HCT116 (cell line): ENCODE results near the gene HNRNPAB. TPM values are rescaled to one million over a fixed set of nuclear protein-coding genes. Genes with fewer than 3 reads are reported as not detected.

Experiments used
- ATAC-seq: fragments of 200-7000 bp; cut with Tn5 transposase; 2 replicates; pipeline ENCODE4 v1.9.1; 2020; ENCODE audit warnings: mild to moderate bottlenecking, moderate library complexity
- BruUV-seq: library from RNA; stranded (reverse); fragments of 400-500 nt; replicated peaks from 2 replicates; lab custom pipeline; 2021; lab: Mats Ljungman, UMichigan
- CTCF ChIA-PET: fragments of 300-600 bp; sonication (Branson Sonifier 250); formaldehyde crosslinking; loops from one replicate; lab custom pipeline; 2021; ENCODE audit warnings: antibody characterized with exemption; lab: Charles Lee
- POLR2A ChIA-PET: fragments of 300-600, 350-600 bp; sonication (Branson Sonifier 250); formaldehyde crosslinking; loops from one replicate; lab custom pipeline; 2021; ENCODE audit warnings: antibody characterized with exemption; lab: Charles Lee
- RAD21 ChIA-PET, 2 experiments: fragments of 300-600 bp; sonication (Branson Sonifier 250); formaldehyde crosslinking; loops; one replicate each; lab custom pipeline; 2023; ENCODE audit warnings: low total read pairs in 2 of 2; ENCODE audit not compliant: uncharacterized antibody in 2 of 2, unreplicated experiment in 2 of 2, low non-redundant PET in 1 of 2; lab: Charles Lee
- DNase-seq: peaks from one replicate; pipeline ENCODE4 v3.0.0-alpha.2; 2010; ENCODE audit warnings: low read depth, low spot score
- H2AFZ ChIP-seq: fragments of 200-600 bp; shearing (Covaris generic), sonication (generic); 2 replicates; pipeline ENCODE4 v1.6.1; 2017; ENCODE audit warnings: low read depth, mixed run types, mixed read lengths, antibody characterized with exemption, low read length; ENCODE audit not compliant: poor library complexity, severe bottlenecking
- H3K27ac ChIP-seq: 2 replicates; pipeline ENCODE4 v1.5.1; 2012; ENCODE audit warnings: low read depth, low read length
- H3K27me3 ChIP-seq: fragments of 200-600 bp; sonication (generic); 2 replicates; pipeline ENCODE4 v1.6.1; 2016; ENCODE audit warnings: mixed run types, low read length, mixed read lengths; ENCODE audit not compliant: insufficient read depth
- H3K36me3 ChIP-seq, 2 experiments: fragments of 200-500 bp in 1 of 2; fragments of 200-600 bp in 1 of 2; sonication (Bioruptor generic) in 1 of 2; sonication (generic) in 1 of 2; 2 replicates each; pipeline versions ENCODE4 v1.5.1 to v1.6.1; 2014 to 2016; ENCODE audit warnings: low read length in 2 of 2, inconsistent platforms in 1 of 2, mixed read lengths in 1 of 2, mixed run types in 1 of 2; ENCODE audit not compliant: insufficient read depth in 2 of 2, control insufficient read depth in 1 of 2
- H3K4me1 ChIP-seq, 2 experiments: fragments of 200-600 bp in 1 of 2; sonication (generic) in 1 of 2; 2 replicates each; pipeline versions ENCODE4 v1.5.1 to v1.6.1; 2012 to 2017; ENCODE audit warnings: low read length in 2 of 2, inconsistent platforms in 1 of 2, mild to moderate bottlenecking in 1 of 2, mixed read lengths in 1 of 2, mixed run types in 1 of 2, moderate library complexity in 1 of 2; ENCODE audit not compliant: insufficient read depth in 2 of 2, control insufficient read depth in 1 of 2
- H3K4me2 ChIP-seq: fragments of 200-600 bp; sonication (generic); 2 replicates; pipeline ENCODE4 v1.6.1; 2017; ENCODE audit warnings: mixed run types, low read length, mixed read lengths
- H3K4me3 ChIP-seq, 2 experiments: fragments of 200-600 bp in 1 of 2; sonication (generic) in 1 of 2; replicated peaks in 1 of 2; 2 replicates each; pipeline ENCODE4 v1.5.1; 2011 to 2016; ENCODE audit warnings: low read length in 2 of 2, control low read depth in 1 of 2, low read depth in 1 of 2, mild to moderate bottlenecking in 1 of 2, mixed read lengths in 1 of 2, mixed run types in 1 of 2
- H3K79me2 ChIP-seq: fragments of 200-600 bp; sonication (generic); 2 replicates; pipeline ENCODE4 v1.6.1; 2017; ENCODE audit warnings: mild to moderate bottlenecking, mixed run types, low read length, moderate library complexity, mixed read lengths; ENCODE audit not compliant: insufficient read depth
- H3K9ac ChIP-seq: fragments of 200-600 bp; sonication (generic); 2 replicates; pipeline ENCODE4 v1.6.1; 2016; ENCODE audit warnings: low read length, mixed read lengths
- H3K9me2 ChIP-seq: fragments of 200-600 bp; sonication (generic), shearing (Covaris generic); 2 replicates; pipeline ENCODE4 v1.6.1; 2017; ENCODE audit warnings: mixed run types, mild to moderate bottlenecking, moderate library complexity; ENCODE audit not compliant: insufficient read depth
- H3K9me3 ChIP-seq, 2 experiments: fragments of 200-500 bp in 1 of 2; fragments of 200-600 bp in 1 of 2; sonication (Bioruptor generic) in 1 of 2; sonication (generic) in 1 of 2; 2 replicates each; pipeline ENCODE4 v1.6.1; 2014 to 2017; ENCODE audit warnings: low read length in 2 of 2, mixed read lengths in 2 of 2, inconsistent platforms in 1 of 2, low read depth in 1 of 2, mild to moderate bottlenecking in 1 of 2, mixed run types in 1 of 2, moderate library complexity in 1 of 2; ENCODE audit not compliant: control insufficient read depth in 1 of 2, insufficient read depth in 1 of 2
- H4K20me1 ChIP-seq: fragments of 200-600 bp; sonication (generic), shearing (Covaris generic); 2 replicates; pipeline ENCODE4 v1.6.1; 2017; ENCODE audit warnings: mixed run types, mild to moderate bottlenecking, moderate library complexity; ENCODE audit not compliant: insufficient read depth
- ATF3 ChIP-seq: IDR thresholded peaks from 2 replicates; pipeline ENCODE4 v1.6.1; 2012
- CBX3 ChIP-seq: IDR thresholded peaks from 2 replicates; pipeline ENCODE4 v1.6.1; 2012; ENCODE audit warnings: low read depth
- CEBPB ChIP-seq: IDR thresholded peaks from 2 replicates; pipeline ENCODE4 v1.6.1; 2012; ENCODE audit warnings: low read depth
- CTCF ChIP-seq, 3 experiments: fragments of 200-600 bp in 1 of 3; sonication (generic) in 1 of 3; IDR thresholded peaks in 2 of 3; conservative IDR thresholded peaks in 1 of 3; 2 replicates each; pipeline ENCODE4 v1.5.1; 2012 to 2017; ENCODE audit warnings: low read depth in 2 of 3, low read length in 2 of 3, antibody characterized with exemption in 1 of 3, borderline replicate concordance in 1 of 3, control low read depth in 1 of 3, mild to moderate bottlenecking in 1 of 3, mixed read lengths in 1 of 3, mixed run types in 1 of 3, moderate library complexity in 1 of 3; ENCODE audit not compliant: insufficient read depth in 1 of 3
- EGR1 ChIP-seq: IDR thresholded peaks from 2 replicates; pipeline ENCODE4 v1.6.1; 2012; ENCODE audit warnings: low read depth
- ELF1 ChIP-seq: IDR thresholded peaks from 2 replicates; pipeline ENCODE4 v1.6.1; 2012; ENCODE audit warnings: low read depth, borderline replicate concordance
- EZH2phosphoT487 ChIP-seq: fragments of 200-600 bp; IDR thresholded peaks from 2 replicates; pipeline ENCODE4 v1.6.1; 2018; ENCODE audit warnings: antibody characterized with exemption, borderline replicate concordance
- FOSL1 ChIP-seq: IDR thresholded peaks from 2 replicates; pipeline ENCODE4 v1.6.1; 2012; ENCODE audit warnings: low read depth
- JUND ChIP-seq: IDR thresholded peaks from 2 replicates; pipeline ENCODE4 v1.6.1; 2012
- POLR2AphosphoS5 ChIP-seq: IDR thresholded peaks from 2 replicates; pipeline ENCODE4 v1.6.1; 2011; ENCODE audit warnings: mild to moderate bottlenecking, low read depth, low read length, moderate library complexity
- RAD21 ChIP-seq: IDR thresholded peaks from 2 replicates; pipeline ENCODE4 v1.6.1; 2012; ENCODE audit warnings: low read depth, mild to moderate bottlenecking
- SIN3A ChIP-seq: IDR thresholded peaks from 2 replicates; pipeline ENCODE4 v1.6.1; 2012; ENCODE audit warnings: low read depth
- SP1 ChIP-seq: IDR thresholded peaks from 2 replicates; pipeline ENCODE4 v1.6.1; 2012; ENCODE audit warnings: low read depth
- SRF ChIP-seq: IDR thresholded peaks from 2 replicates; pipeline ENCODE4 v1.6.1; 2012; ENCODE audit warnings: low read depth
- TCF7L2 ChIP-seq: IDR thresholded peaks from 2 replicates; pipeline ENCODE4 v1.7.0; 2011; ENCODE audit warnings: borderline replicate concordance, inconsistent platforms; ENCODE audit not compliant: insufficient read depth, insufficient read length; ENCODE audit errors: extremely low read depth
- YY1 ChIP-seq: IDR thresholded peaks from 2 replicates; pipeline ENCODE4 v1.6.1; 2011; ENCODE audit warnings: low read length, low read depth, moderate library complexity, mild to moderate bottlenecking; ENCODE audit not compliant: insufficient replicate concordance; ENCODE audit errors: extremely low read depth
- ZNF274 ChIP-seq: fragments of 200-500 bp; sonication (Bioruptor generic); IDR thresholded peaks from 2 replicates; pipeline ENCODE4 v1.6.1; 2014; ENCODE audit warnings: mild to moderate bottlenecking, low read depth, low read length, inconsistent platforms
- intact Hi-C: fragments of 100-400 bp; cut with micrococcal nuclease; formaldehyde crosslinking; loops from 2 replicates; pipeline ENCODE4 v1.10.0; 2022
- total RNA-seq: library from RNA; stranded (reverse); gene quantifications from one replicate; pipeline ENCODE4 v1.2.1, GENCODE V29; 2021; ENCODE audit not compliant: unreplicated experiment
- TF ChIP-seq, protein P1 (sequence below): IDR thresholded peaks from 2 replicates; pipeline ENCODE4 v1.6.1; 2011; ENCODE audit warnings: mild to moderate bottlenecking, low read length, moderate library complexity; ENCODE audit not compliant: insufficient replicate concordance; ENCODE audit errors: extremely low read depth
- TF ChIP-seq, protein P2 (sequence below): IDR thresholded peaks from 2 replicates; pipeline ENCODE4 v1.6.1; 2012

HNRNPAB gene
- total RNA-seq, 1 experiment from 2014 or later = 273 TPM

GRCh38 chr5:178187014-178187413, 17.3 kb upstream of the HNRNPAB start, which contains the start of gene GMCL2:
Gene GMCL2, minus strand, starts transcription at chr5:178187371. Its CDS starts 72 bp downstream, at chr5:178187299.
- H3K9ac ChIP-seq = no peak within 1 kb of the TSS
- ATAC-seq (no peak), DNase-seq (no peak)
- no peak within 1 kb of the TSS for H3K27ac ChIP-seq
- CTCF ChIA-PET = interaction anchor here (0.9 kb wide), 1 partner anchor 10 kb away, joined by 3 read pairs; no protein-coding TSS in a partner anchor
- no peaks in the 10 kb centered on the region for H3K9me2 ChIP-seq
- H3K4me2 ChIP-seq = no peak within 1 kb of the TSS
- TF ChIP-seq SP1 = no peak
- no peak for TF ChIP-seq EZH2phosphoT487
- no peak for TF ChIP-seq CBX3
- TF ChIP-seq, protein P1, sequence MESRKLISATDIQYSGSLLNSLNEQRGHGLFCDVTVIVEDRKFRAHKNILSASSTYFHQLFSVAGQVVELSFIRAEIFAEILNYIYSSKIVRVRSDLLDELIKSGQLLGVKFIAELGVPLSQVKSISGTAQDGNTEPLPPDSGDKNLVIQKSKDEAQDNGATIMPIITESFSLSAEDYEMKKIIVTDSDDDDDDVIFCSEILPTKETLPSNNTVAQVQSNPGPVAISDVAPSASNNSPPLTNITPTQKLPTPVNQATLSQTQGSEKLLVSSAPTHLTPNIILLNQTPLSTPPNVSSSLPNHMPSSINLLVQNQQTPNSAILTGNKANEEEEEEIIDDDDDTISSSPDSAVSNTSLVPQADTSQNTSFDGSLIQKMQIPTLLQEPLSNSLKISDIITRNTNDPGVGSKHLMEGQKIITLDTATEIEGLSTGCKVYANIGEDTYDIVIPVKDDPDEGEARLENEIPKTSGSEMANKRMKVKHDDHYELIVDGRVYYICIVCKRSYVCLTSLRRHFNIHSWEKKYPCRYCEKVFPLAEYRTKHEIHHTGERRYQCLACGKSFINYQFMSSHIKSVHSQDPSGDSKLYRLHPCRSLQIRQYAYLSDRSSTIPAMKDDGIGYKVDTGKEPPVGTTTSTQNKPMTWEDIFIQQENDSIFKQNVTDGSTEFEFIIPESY = no peak
- no peak for TF ChIP-seq ATF3
- TF ChIP-seq, protein P2, sequence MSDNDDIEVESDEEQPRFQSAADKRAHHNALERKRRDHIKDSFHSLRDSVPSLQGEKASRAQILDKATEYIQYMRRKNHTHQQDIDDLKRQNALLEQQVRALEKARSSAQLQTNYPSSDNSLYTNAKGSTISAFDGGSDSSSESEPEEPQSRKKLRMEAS = no peak
- no peak for TF ChIP-seq JUND
- TF ChIP-seq SIN3A = no peak
- no peak for TF ChIP-seq ZNF274
- TF ChIP-seq POLR2AphosphoS5 = no peak
- TF ChIP-seq RAD21 = no peak
- TF ChIP-seq EGR1 = no peak
- no peak for TF ChIP-seq SRF
- no peak for TF ChIP-seq ELF1
- no peak for TF ChIP-seq YY1
- TF ChIP-seq TCF7L2 = no peak
- TF ChIP-seq CEBPB = no peak
- TF ChIP-seq CTCF (IDR thresholded peaks at IDR 0.05 in 2 of 3, conservative IDR thresholded peaks at IDR 0.05 in 1 of 3; ENCODE audit: borderline replicate concordance in 1 of 3, insufficient read depth in 1 of 3, low read depth in 2 of 3, low read length in 2 of 3) = no peak
- no peak for TF ChIP-seq FOSL1
- POLR2A ChIA-PET = no interaction called here
- H3K36me3 ChIP-seq = no peaks in the 10 kb centered on the region
- no peaks in the 10 kb centered on the region for H3K79me2 ChIP-seq
- no peaks in the 10 kb centered on the region for H3K27me3 ChIP-seq
- H3K4me1 ChIP-seq = no peaks in the 10 kb centered on the region
- intact Hi-C loops = no loop called here
- H2AFZ ChIP-seq = no peak within 1 kb of the TSS
- BruUV-seq = no TSS peak
- no peak within 1 kb of the TSS for H3K4me3 ChIP-seq
- RAD21 ChIA-PET = no interaction called here
- no peaks in the 10 kb centered on the region for H3K9me3 ChIP-seq
- no peaks in the 10 kb centered on the region for H4K20me1 ChIP-seq
